ENCODE data around the gene CBY1.

CBY1 gene

DNA sequence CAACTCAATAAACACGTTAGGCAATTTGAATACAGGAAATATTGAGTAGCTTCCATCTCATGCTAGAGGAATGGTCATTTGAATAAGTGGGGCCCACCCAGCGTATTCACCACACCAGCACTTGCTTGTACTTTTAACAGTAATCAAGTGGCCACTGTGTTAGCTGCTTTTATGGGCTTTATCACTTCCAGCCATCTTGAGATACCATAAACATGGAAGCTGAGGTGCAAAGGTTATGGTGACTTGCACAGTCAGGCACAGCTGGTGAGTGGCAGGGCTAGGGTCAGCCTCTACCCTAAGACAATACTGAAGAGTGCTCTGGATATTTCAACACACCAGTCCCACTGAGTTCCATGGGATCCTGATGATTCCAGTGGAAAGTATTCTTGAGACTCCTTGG, 37.6 kb downstream of the CBY1 start:
- peaks cover 7% of the 10 kb centered on the region for H3K79me2 ChIP-seq (ENCODE audit: control insufficient read depth, insufficient read depth, low read length)
- H3K9ac ChIP-seq (ENCODE audit: low read length): no peak overlapping the region
- no peak overlapping the region for H3K4me2 ChIP-seq (ENCODE audit: low read length)
- no peak overlapping the region for H2BK120ac ChIP-seq (ENCODE audit: low read depth, low read length)
- no peak for DNase-seq
- no peak overlapping the region for H3K23ac ChIP-seq (ENCODE audit: low read length)
- H2BK5ac ChIP-seq (ENCODE audit: low read length): no peak overlapping the region
- no peak overlapping the region for H3K56ac ChIP-seq (ENCODE audit: low read length)
- no peak overlapping the region for H2AK5ac ChIP-seq (ENCODE audit: low read length)
- H4K5ac ChIP-seq (ENCODE audit: low read length): no peak overlapping the region
- no peaks in the 10 kb centered on the region for H3K36me3 ChIP-seq (ENCODE audit: control insufficient read depth, insufficient read depth, low read length)
- no peak overlapping the region for H3K4me3 ChIP-seq (ENCODE audit: low read length)
- H3K18ac ChIP-seq (ENCODE audit: low read length): no peak overlapping the region
- H3K79me1 ChIP-seq (ENCODE audit: low read length): peaks cover 12% of the 10 kb centered on the region
- no peak overlapping the region for H3K27ac ChIP-seq (ENCODE audit: low read depth, low read length)
- WGBS (ENCODE audit: extremely low coverage, insufficient coverage, low lambda C conversion rate): no CpG with 5 or more reads among the region's 2 CpGs
- no peak overlapping the region for H2BK15ac ChIP-seq (replicated peaks; ENCODE audit: low read depth)
- peaks cover under 1% of the 10 kb centered on the region for H3K4me1 ChIP-seq (ENCODE audit: control insufficient read depth, low read depth, low read length)
- no peak overlapping the region for H3K4ac ChIP-seq (ENCODE audit: low read depth, low read length)
- H3K27me3 ChIP-seq (ENCODE audit: insufficient read depth, low read length, poor library complexity): no peaks in the 10 kb centered on the region
- H4K8ac ChIP-seq (ENCODE audit: low read depth, low read length): no peak overlapping the region

DNA sequence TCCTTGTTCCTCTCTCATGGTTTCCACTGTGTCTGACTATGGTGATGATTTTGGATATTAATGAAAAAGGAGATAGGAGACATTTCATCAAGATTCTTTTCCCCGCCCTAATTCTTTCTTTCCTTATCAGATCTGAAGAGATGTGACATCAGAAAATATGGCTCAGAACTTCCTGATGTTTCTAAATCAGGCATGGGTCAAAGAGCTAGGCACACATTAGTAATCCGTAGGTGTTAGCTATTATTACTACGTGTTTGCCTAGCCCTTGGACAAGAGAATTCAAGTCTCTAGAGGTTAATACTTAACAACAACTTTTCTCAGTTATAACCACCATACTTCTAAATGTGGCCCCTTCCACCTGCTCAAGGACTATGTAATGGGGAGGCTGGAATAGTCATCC, 38.5 kb downstream of the CBY1 start:
- no CpG with 5 or more reads among the region's 3 CpGs for WGBS (ENCODE audit: extremely low coverage, insufficient coverage, low lambda C conversion rate)
- H3K4me3 ChIP-seq (ENCODE audit: low read length): no peak overlapping the region
- H3K9ac ChIP-seq (ENCODE audit: low read length): no peak overlapping the region
- H4K5ac ChIP-seq (ENCODE audit: low read length): no peak overlapping the region
- H3K79me2 ChIP-seq (ENCODE audit: control insufficient read depth, insufficient read depth, low read length): peaks cover 16% of the 10 kb centered on the region
- no peak overlapping the region for H3K18ac ChIP-seq (ENCODE audit: low read length)
- H3K23ac ChIP-seq (ENCODE audit: low read length): no peak overlapping the region
- H4K8ac ChIP-seq (ENCODE audit: low read depth, low read length): no peak overlapping the region
- H3K36me3 ChIP-seq (ENCODE audit: control insufficient read depth, insufficient read depth, low read length): no peaks in the 10 kb centered on the region
- no peak overlapping the region for H3K4ac ChIP-seq (ENCODE audit: low read depth, low read length)
- no peak overlapping the region for H2BK5ac ChIP-seq (ENCODE audit: low read length)
- H2BK15ac ChIP-seq (replicated peaks; ENCODE audit: low read depth): no peak overlapping the region
- no peak overlapping the region for H3K27ac ChIP-seq (ENCODE audit: low read depth, low read length)
- DNase-seq: no peak
- no peaks in the 10 kb centered on the region for H3K27me3 ChIP-seq (ENCODE audit: insufficient read depth, low read length, poor library complexity)
- H2AK5ac ChIP-seq (ENCODE audit: low read length): no peak overlapping the region
- no peak overlapping the region for H3K4me2 ChIP-seq (ENCODE audit: low read length)
- peaks cover 18% of the 10 kb centered on the region for H3K79me1 ChIP-seq (ENCODE audit: low read length)
- no peak overlapping the region for H3K56ac ChIP-seq (ENCODE audit: low read length)
- no peak overlapping the region for H2BK120ac ChIP-seq (ENCODE audit: low read depth, low read length)
- H3K4me1 ChIP-seq (ENCODE audit: control insufficient read depth, low read depth, low read length): peaks cover 3% of the 10 kb centered on the region

DNA sequence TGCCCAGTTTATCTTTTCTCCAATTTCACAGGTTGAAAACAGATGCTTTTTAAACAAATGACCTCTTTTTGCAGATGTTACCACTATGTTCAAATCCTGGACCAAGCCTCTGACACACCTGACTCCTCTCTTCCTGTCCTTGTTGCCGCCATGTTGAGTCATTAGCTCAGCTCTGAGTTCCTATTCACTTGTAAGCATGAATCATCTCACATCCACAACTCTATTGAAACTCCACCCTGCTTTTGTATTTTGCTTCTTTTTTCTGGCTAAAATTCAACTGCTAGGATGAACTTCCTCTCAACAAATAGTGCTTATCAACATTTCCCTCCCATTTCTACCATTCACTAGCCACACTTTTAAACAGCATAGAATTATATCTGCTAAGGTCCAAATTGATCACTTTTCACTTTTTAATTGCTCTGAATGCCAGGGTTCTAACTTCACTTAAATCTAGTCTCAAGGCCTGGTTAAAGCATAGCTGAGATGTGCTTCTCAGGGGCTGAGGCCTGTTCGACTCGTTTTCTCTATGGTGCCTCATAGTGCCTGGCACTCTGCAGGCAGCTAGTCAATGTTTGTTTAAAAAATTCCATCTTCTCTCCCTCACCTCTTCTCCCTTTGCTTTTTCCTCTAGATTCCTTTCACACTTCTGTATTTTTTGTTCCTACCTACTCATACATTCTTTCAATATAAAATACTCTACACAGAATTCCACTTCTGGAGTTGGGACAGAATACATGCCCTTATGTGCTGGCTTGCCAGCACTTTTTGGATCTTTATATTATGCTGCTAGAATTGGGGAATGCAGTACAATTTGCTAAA, 40.4 kb downstream of the CBY1 start:
- Histone ChIP-seq H3K56ac (ENCODE audit: low read length) (no peak overlapping the region), H2BK5ac (ENCODE audit: low read length) (no peak overlapping the region), H3K4me1 (ENCODE audit: control insufficient read depth, low read depth, low read length) (peaks cover 3% of the 10 kb centered on the region), H4K8ac (ENCODE audit: low read depth, low read length) (no peak overlapping the region), H3K27ac (ENCODE audit: low read depth, low read length) (no peak overlapping the region), H3K27me3 (ENCODE audit: insufficient read depth, low read length, poor library complexity) (no peaks in the 10 kb centered on the region), H3K36me3 (ENCODE audit: control insufficient read depth, insufficient read depth, low read length) (no peaks in the 10 kb centered on the region), H3K9ac (ENCODE audit: low read length) (no peak overlapping the region), H3K4me2 (ENCODE audit: low read length) (no peak overlapping the region), H2BK15ac (replicated peaks; ENCODE audit: low read depth) (no peak overlapping the region), H3K4me3 (ENCODE audit: low read length) (no peak overlapping the region), H3K4ac (ENCODE audit: low read depth, low read length) (no peak overlapping the region), H2BK120ac (ENCODE audit: low read depth, low read length) (no peak overlapping the region), H3K23ac (ENCODE audit: low read length) (no peak overlapping the region), H2AK5ac (ENCODE audit: low read length) (no peak overlapping the region), H3K18ac (ENCODE audit: low read length) (no peak overlapping the region), H3K79me2 (ENCODE audit: control insufficient read depth, insufficient read depth, low read length) (peaks cover 18% of the 10 kb centered on the region), H4K5ac (ENCODE audit: low read length) (no peak overlapping the region), H3K79me1 (ENCODE audit: low read length) (peaks cover 16% of the 10 kb centered on the region)
- WGBS (ENCODE audit: extremely low coverage, insufficient coverage, low lambda C conversion rate): no CpG with 5 or more reads among the region's 3 CpGs
- peak; percentile 41 for DNase-seq

DNA sequence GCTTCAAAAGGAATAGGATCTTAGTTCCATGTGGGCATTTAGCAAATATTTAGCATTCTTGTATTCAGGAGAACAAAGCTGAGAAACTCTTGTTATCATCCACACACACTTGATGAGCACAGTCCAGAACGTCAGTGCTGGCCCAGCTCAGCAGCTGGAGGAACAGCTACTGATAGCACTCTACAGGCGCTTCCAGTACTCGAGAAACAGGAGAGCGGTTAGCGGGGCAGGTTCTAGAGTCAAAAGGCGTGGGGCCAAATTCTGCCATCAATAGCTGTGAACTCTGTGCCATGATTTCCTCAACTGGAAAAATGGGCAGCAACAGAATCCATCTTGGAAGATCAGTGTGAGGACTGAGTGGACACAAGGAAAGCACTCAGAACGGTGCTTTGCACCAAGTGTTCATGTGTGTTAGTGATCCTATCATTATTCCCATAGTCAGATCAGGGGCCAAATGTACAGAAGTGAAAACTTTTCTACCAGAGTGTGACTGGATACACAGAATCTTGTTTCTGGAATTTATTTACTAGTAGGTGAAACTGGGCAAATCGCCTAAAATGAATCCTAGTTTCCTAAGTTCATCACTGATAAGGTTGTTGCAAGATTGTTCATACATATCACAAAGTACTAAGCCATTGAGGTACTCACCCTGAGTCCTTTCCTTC, 41.1 kb downstream of the CBY1 start:
- Histone ChIP-seq H4K8ac (ENCODE audit: low read depth, low read length) (no peak overlapping the region), H3K4me1 (ENCODE audit: control insufficient read depth, low read depth, low read length) (peaks cover 3% of the 10 kb centered on the region), H3K4me2 (ENCODE audit: low read length) (no peak overlapping the region), H3K23ac (ENCODE audit: low read length) (no peak overlapping the region), H3K79me1 (ENCODE audit: low read length) (peaks cover 16% of the 10 kb centered on the region), H3K18ac (ENCODE audit: low read length) (no peak overlapping the region), H2BK5ac (ENCODE audit: low read length) (no peak overlapping the region), H3K79me2 (ENCODE audit: control insufficient read depth, insufficient read depth, low read length) (peaks cover 18% of the 10 kb centered on the region), H3K36me3 (ENCODE audit: control insufficient read depth, insufficient read depth, low read length) (no peaks in the 10 kb centered on the region), H3K4ac (ENCODE audit: low read depth, low read length) (no peak overlapping the region), H3K9ac (ENCODE audit: low read length) (no peak overlapping the region), H4K5ac (ENCODE audit: low read length) (no peak overlapping the region), H3K4me3 (ENCODE audit: low read length) (no peak overlapping the region), H2BK15ac (replicated peaks; ENCODE audit: low read depth) (no peak overlapping the region), H2AK5ac (ENCODE audit: low read length) (no peak overlapping the region), H3K56ac (ENCODE audit: low read length) (peak overlapping the region; percentile 39), H2BK120ac (ENCODE audit: low read depth, low read length) (no peak overlapping the region), H3K27me3 (ENCODE audit: insufficient read depth, low read length, poor library complexity) (no peaks in the 10 kb centered on the region), H3K27ac (ENCODE audit: low read depth, low read length) (no peak overlapping the region)
- DNase-seq: peak; percentile 21
- WGBS (ENCODE audit: extremely low coverage, insufficient coverage, low lambda C conversion rate): no CpG with 5 or more reads among the region's 8 CpGs

DNA sequence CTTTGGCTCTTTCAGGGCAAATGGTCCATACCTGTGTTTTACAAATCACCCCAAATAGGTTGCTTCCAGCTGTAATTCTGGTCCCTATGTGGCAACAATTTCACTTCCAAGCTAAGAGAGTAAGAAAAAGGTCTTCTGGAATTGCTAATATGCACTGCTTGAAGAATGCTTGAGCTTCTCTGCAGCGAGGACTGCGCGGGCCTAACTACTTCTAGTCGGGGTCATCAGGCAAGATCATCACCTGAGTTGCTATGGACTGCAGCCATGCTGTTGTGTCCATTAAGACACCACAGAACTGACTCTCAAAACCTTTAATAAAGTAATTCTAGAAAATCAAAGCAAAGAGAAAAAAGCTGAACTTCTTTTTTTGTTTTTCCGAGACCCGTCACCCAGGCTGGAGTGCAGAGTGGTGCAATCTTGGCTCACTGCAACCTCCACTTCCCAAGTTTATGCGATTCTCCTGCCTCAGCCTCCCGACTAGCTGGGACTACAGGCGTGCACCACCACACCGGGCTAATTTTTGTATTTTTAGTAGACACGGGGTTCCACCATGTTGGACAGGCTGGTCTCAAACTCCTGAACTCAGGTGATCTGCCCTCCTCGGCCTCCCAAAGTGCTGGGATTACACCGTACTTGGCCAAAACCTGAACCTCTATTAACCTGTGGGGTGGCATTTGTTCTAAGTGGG, 42.1 kb downstream of the CBY1 start:
- peaks cover 3% of the 10 kb centered on the region for H3K4me1 ChIP-seq (ENCODE audit: control insufficient read depth, low read depth, low read length)
- H3K23ac ChIP-seq (ENCODE audit: low read length): no peak overlapping the region
- H4K5ac ChIP-seq (ENCODE audit: low read length): no peak overlapping the region
- no CpG with 5 or more reads among the region's 13 CpGs for WGBS (ENCODE audit: extremely low coverage, insufficient coverage, low lambda C conversion rate)
- peak overlapping the region; percentile 35 for H3K9ac ChIP-seq (ENCODE audit: low read length)
- H3K56ac ChIP-seq (ENCODE audit: low read length): peak overlapping the region; percentile 30
- DNase-seq: no peak
- H2BK5ac ChIP-seq (ENCODE audit: low read length): no peak overlapping the region
- H2AK5ac ChIP-seq (ENCODE audit: low read length): no peak overlapping the region
- H3K4me3 ChIP-seq (ENCODE audit: low read length): no peak overlapping the region
- no peak overlapping the region for H4K8ac ChIP-seq (ENCODE audit: low read depth, low read length)
- H3K27me3 ChIP-seq (ENCODE audit: insufficient read depth, low read length, poor library complexity): no peaks in the 10 kb centered on the region
- no peak overlapping the region for H3K18ac ChIP-seq (ENCODE audit: low read length)
- H3K79me2 ChIP-seq (ENCODE audit: control insufficient read depth, insufficient read depth, low read length): peaks cover 18% of the 10 kb centered on the region
- H3K4me2 ChIP-seq (ENCODE audit: low read length): peak overlapping the region; percentile 65
- H3K79me1 ChIP-seq (ENCODE audit: low read length): peaks cover 13% of the 10 kb centered on the region
- no peak overlapping the region for H3K4ac ChIP-seq (ENCODE audit: low read depth, low read length)
- H2BK15ac ChIP-seq (replicated peaks; ENCODE audit: low read depth): no peak overlapping the region
- no peaks in the 10 kb centered on the region for H3K36me3 ChIP-seq (ENCODE audit: control insufficient read depth, insufficient read depth, low read length)
- H2BK120ac ChIP-seq (ENCODE audit: low read depth, low read length): no peak overlapping the region
- H3K27ac ChIP-seq (ENCODE audit: low read depth, low read length): no peak overlapping the region

Measured in mesendoderm (in vitro differentiated cells).